HG03108 (cell line): Measurements from ENCODE around the gene CDH4.

ENCODE experiments used
- ATAC-seq: cut with Tn5 transposase; IDR thresholded peaks from one replicate; pipeline ENCODE4 v1.9.1; 2021; ENCODE audit warnings: moderate library complexity; ENCODE audit not compliant: unreplicated experiment

CDH4 gene

GRCh38 chr20:61251529-61252393, at the start of gene CDH4:
Gene CDH4 (plus strand): TSS chr20:61252261.
- ATAC-seq, result no peak

- ATAC-seq, result no peak
Measured at GRCh38 chr20:61203320-61203719, 48.7 kb upstream of the CDH4 start.

DNA sequence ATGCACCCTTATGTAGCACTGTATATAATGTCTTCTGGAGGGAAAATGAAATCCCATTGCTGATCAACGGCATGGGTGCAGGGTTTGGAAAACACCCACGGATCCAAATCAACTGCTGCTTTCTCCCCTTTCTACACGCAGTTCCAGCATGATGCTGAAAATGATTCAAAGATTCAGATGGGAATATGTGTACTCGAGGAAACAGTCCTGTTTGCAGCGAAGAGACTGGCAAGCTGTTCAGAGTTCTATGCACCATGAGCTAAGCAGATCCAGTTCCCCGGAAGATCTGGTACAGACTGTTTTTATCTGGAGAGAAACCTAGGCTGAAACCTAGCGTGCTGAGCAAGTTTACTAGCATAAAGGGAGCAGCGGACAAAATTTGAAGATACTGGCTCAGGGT, 47.9 kb upstream of the CDH4 start:
- ATAC-seq, result no peak

- no peak for ATAC-seq
Measured at GRCh38 chr20:61205769-61206168, 46.3 kb upstream of the CDH4 start.

DNA sequence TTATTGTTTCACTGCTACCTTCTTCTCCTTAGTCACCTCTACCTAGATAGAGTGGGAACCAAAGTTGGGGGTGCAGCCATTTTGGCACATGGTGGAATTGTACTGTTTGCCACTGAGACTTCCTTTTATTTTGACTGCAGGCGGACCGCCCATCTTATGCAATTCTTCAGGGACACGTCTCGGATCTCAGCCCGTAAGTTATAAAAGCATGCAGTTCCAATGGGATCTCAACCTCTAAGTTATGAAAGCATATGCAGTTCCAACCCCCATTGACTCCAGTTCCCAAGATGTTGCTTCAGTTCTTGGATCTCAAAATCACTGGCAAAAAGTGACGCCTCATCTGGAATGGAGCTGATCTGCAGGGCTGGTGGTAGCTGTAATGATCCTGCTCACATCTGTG, 41.2 kb upstream of the CDH4 start:
- no peak for ATAC-seq

GRCh38 chr20:61217848-61218247, 34.2 kb upstream of the CDH4 start:
- no peak for ATAC-seq

- ATAC-seq, result no peak
Measured at GRCh38 chr20:61219021-61219431, 33.0 kb upstream of the CDH4 start.

DNA sequence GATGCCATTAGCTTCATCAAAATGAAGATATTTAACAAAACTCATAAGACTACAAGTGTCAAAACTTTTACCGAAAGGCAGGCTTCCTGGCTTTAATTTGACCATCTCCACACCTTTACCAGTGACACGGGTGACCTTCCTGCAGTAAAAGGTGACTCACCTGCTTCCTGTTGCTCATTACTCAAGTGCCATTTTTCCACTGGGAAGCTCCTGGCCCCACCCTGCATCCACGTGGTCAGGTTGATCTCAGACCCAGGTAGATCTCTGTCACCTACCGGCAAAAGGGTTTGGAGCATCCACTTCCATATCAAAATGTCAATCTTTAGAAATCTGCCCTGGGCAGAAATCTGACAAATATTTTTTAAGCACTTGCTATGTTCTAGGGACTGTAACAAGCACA, 31.9 kb upstream of the CDH4 start:
- no peak for ATAC-seq

DNA sequence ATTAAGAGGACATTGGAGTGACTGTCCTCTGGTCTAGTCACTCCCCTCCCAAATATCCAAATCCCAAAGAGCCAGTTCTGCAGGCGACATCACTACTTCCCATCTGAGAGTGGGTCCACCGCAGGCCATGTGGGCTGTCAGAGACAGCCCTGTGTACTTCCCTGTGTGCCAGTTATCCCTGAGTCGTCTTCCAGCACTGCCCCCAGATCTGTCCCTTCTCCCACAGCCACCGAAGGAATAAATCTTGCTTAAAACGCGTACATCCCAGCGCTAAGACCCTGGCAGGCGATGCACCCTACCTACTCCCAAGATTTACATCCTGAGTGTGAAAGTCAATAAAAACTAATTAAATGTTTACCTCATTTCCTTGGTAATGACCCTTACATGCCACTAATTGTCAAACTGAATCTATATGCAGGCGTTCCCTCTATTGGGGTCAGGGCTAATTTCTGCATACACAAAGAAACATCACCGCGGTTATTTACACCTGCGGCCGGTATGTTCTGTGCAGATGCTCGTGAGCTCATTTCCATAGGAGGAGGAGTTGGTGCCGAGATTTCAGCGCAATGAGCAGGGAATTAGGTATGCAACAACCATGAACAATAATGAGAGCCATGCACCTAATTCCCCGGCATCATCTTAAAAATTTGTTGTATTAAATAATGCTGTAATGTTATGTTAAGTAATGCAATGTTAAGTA, 31.3 kb upstream of the CDH4 start:
- ATAC-seq, result no peak

GRCh38 chr20:61222699-61223098, 29.4 kb upstream of the CDH4 start:
- no peak for ATAC-seq

GRCh38 chr20:61223121-61223520, 28.9 kb upstream of the CDH4 start:
- ATAC-seq, result no peak

- no peak for ATAC-seq
Measured at GRCh38 chr20:61230166-61230565, 21.9 kb upstream of the CDH4 start.

DNA sequence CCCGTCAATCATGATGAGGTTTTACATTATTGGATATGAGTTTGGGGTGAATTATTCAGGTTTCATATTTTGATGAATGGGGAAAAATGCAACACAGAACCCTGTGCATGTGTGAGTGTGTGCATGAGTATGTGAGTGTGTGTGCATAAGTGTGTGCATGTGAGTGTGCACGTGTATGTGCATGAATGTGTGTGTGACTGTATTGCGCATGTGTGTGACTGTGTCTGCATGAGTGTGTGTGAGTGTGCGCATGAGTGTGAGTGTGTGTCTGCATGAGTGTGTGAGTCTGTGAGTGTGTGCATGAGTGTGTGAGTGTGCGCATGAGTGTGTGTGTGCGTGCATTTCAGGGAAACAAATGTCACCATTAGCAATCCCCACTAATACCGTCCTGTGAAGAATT, 18.5 kb upstream of the CDH4 start:
- ATAC-seq, result no peak

GRCh38 chr20:61234224-61234890, 17.7 kb upstream of the CDH4 start:
- ATAC-seq, result no peak

DNA sequence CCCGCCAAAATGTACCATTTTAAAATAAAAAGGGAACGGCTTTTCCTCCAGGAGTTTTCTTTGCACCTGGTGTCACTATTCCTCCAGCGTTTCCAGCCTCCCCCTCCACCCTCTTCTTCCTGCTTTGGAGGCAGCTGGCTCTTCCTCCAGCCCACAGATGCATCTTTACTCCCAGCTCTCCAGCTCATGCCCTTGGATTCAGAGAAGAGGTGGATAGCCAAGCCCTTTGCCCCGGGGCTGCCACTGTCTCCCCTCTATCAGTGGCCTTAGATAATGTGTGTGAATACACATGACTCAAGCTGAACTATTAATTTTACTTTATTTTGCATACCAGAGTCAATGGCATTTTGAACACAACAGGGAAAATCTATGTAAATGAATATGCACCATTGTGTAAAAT, 15.3 kb upstream of the CDH4 start:
- no peak for ATAC-seq

- ATAC-seq, result no peak
Measured at GRCh38 chr20:61238813-61239212, 13.2 kb upstream of the CDH4 start.

- no peak for ATAC-seq
Measured at GRCh38 chr20:61240814-61241213, 11.2 kb upstream of the CDH4 start.

- ATAC-seq, result no peak
Measured at GRCh38 chr20:61244213-61244612, 7.8 kb upstream of the CDH4 start.

GRCh38 chr20:61246269-61246668, 5.8 kb upstream of the CDH4 start:
- ATAC-seq, result no peak

DNA sequence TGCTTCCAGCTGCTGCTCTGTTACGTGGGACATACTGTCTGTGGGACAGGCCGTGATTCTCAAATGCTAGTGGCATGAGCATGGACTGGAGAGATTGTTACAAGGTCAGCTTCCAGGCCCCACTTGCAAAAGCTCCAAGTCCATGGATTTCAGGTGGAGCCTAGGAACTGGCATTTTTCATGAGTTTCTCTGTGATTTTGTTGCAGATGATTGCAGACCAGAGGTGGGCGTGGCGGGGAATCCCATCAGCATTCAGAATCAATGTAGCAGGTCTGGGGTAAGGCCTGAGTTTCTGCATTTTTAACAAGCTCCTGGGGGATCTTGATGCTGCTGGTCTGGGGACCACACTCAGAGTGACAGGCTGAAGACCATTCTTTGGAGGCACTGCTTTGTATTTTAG, 2.4 kb upstream of the CDH4 start:
- ATAC-seq, result no peak

DNA sequence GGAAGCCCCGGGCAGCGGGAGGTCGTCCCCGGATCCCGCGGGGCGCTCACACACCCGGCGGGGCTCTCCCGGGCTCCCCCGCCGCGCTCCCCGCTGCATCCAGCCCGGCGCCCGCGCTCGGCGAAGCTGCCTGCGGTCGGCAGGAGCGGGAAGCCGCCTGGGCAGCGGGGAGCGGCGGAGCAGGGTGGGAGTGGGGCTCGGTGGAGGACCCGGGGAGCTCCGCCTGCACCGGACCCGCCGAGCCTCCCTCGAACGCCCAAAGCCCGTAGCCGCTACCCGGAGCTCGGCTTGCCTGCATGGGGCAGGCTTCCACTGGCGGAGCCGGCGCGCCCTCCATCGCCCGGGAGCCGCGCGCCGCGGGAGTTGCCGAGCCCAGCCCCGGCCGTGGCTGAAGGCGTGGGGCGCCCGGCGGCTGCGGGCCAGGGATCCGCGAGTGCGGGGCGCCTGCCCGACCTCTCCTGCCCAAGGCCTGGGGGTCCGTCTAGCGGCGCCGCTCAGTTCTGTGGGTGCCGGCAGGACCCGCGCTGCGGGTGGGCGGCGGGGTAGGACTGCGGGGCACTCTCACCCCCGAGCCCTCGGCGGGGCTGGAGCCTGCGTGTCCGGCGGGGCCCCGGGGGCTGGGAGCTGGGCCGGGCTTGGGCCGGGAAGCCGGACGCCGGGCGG, 671 bp downstream of the CDH4 start:
- no peak for ATAC-seq
